ENCODE results near the gene TALDO1.

TALDO1 gene

DNA sequence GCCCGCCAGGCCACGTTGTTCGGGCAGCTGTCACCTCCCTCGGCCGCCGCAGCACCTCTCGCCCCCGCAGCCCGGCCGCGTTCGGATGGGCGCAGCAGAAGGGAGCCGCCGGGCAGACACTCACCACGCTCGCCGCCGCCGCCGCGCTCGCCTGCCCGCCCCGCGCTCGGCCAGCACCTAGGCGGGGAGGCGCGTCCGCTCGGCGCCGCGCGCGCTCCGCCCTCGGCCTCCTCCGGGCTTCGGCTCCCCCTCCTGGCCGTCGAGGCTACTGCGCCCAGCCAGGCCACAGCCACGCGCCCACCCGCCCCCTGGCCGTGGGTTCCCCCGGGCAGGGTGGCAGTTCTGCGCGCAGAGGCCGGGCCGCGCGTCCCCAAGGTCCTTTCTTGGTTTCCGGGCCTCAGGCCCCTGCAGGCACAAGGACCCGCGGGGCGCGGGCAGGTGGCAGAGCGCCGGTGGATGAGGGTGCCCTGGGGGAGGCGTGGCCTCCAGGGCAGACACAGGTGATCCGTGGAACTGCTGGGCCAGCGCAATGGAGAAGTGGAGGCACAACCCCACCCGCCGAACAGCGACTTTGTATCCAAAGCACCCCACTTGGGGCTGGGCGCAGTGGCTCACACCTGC, 50.9 kb downstream of the TALDO1 start, which contains the start of gene SLC25A22:
Gene SLC25A22, minus strand, starts transcription at position 189 of the 621 bp plus-strand sequence. CDS start 3,275 bp downstream, outside the sequence.
- Histone ChIP-seq H3K4me1 (ENCODE audit: insufficient read depth, low read length, poor library complexity, severe bottlenecking) (peaks cover 17% of the 10 kb centered on the region), H3K27me3 (ENCODE audit: insufficient read depth, low read length, poor library complexity, severe bottlenecking) (no peaks in the 10 kb centered on the region), H3K9me2 (replicated peaks; ENCODE audit: low read depth, low read length) (no peaks in the 10 kb centered on the region), H3K9ac (ENCODE audit: low read depth, low read length, poor library complexity, severe bottlenecking) (peak within 1 kb of the TSS; percentile 83), H4K20me1 (ENCODE audit: insufficient read depth, low read length, poor library complexity, severe bottlenecking) (peaks cover 14% of the 10 kb centered on the region), H3F3A (ENCODE audit: low read depth) (peaks cover 3% of the 10 kb centered on the region; the same call in 1 of the 2 replicates), H2AFZ (ENCODE audit: low read length) (peak within 1 kb of the TSS; percentile 55; the same call in 1 of the 2 replicates), H3K79me2 (ENCODE audit: insufficient read depth, low read length) (peaks cover 26% of the 10 kb centered on the region; the same call in 1 of the 2 replicates), H3K4me3 (ENCODE audit: low read length, poor library complexity, severe bottlenecking) (peak within 1 kb of the TSS; percentile 85), H3K36me3 (ENCODE audit: insufficient read depth, low read length) (no peaks in the 10 kb centered on the region), H3K4me2 (ENCODE audit: low read depth, low read length, poor library complexity, severe bottlenecking) (peak within 1 kb of the TSS; percentile 100), H3K9me3 (ENCODE audit: insufficient read depth, low read depth, low read length) (no peaks in the 10 kb centered on the region)
- TF ChIP-seq, protein P1, sequence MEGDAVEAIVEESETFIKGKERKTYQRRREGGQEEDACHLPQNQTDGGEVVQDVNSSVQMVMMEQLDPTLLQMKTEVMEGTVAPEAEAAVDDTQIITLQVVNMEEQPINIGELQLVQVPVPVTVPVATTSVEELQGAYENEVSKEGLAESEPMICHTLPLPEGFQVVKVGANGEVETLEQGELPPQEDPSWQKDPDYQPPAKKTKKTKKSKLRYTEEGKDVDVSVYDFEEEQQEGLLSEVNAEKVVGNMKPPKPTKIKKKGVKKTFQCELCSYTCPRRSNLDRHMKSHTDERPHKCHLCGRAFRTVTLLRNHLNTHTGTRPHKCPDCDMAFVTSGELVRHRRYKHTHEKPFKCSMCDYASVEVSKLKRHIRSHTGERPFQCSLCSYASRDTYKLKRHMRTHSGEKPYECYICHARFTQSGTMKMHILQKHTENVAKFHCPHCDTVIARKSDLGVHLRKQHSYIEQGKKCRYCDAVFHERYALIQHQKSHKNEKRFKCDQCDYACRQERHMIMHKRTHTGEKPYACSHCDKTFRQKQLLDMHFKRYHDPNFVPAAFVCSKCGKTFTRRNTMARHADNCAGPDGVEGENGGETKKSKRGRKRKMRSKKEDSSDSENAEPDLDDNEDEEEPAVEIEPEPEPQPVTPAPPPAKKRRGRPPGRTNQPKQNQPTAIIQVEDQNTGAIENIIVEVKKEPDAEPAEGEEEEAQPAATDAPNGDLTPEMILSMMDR (conservative IDR thresholded peaks at IDR 0.05; ENCODE audit: low read length) = peak; percentile 61
- TF ChIP-seq EZH2phosphoT487 (IDR thresholded peaks at IDR 0.05; ENCODE audit: borderline replicate concordance) = no peak

DNA sequence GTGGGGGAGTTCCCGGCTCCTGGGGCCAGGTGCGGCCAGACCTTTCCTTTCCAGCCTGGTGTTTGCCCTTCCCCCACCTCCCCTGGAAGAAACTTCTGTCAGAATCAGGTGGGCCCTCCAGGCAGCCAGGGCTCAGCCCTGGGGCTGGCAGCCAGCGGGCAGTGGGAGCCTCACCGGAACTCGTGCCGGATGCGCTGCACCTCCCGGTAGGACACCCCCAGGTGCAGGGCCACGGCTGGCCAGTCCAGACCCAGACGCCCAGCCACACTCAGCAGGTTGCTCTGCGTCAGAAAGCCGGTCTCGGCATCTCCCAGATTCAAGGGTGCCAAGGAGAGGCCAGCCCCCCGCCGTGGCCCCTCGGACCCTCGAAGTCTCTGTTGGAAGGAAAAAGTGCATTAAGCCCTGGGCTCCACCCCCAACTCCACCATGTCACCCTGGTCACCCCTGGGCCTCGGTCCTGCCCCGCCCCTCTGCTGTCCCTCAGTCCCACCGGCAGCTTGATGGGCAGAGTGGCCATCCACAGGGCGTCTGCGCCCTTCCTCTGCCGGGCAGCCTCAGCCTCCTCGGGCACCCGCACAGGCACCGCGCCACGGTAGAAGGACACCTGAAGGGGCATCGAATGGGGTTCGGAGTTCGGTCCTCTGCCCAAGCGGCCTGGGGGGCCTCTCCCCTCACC, 52.5 kb downstream of the TALDO1 start:
- TF ChIP-seq EZH2phosphoT487 (IDR thresholded peaks at IDR 0.05; ENCODE audit: borderline replicate concordance) = no peak
- TF ChIP-seq, protein P1 (conservative IDR thresholded peaks at IDR 0.05; ENCODE audit: low read length) = no peak
- H3K4me3 ChIP-seq (ENCODE audit: low read length, poor library complexity, severe bottlenecking) = no peak overlapping the region
- H3K79me2 ChIP-seq (ENCODE audit: insufficient read depth, low read length) = peaks cover 38% of the 10 kb centered on the region; the same call in 1 of the 2 replicates
- no peaks in the 10 kb centered on the region for H3K27me3 ChIP-seq (ENCODE audit: insufficient read depth, low read length, poor library complexity, severe bottlenecking)
- H3K36me3 ChIP-seq (ENCODE audit: insufficient read depth, low read length) = no peaks in the 10 kb centered on the region
- H3K9me3 ChIP-seq (ENCODE audit: insufficient read depth, low read depth, low read length) = no peaks in the 10 kb centered on the region
- peaks cover 26% of the 10 kb centered on the region for H3K4me1 ChIP-seq (ENCODE audit: insufficient read depth, low read length, poor library complexity, severe bottlenecking)
- no peak overlapping the region for H2AFZ ChIP-seq (ENCODE audit: low read length)
- no peak overlapping the region for H3K9ac ChIP-seq (ENCODE audit: low read depth, low read length, poor library complexity, severe bottlenecking)
- no peak overlapping the region for H3K4me2 ChIP-seq (ENCODE audit: low read depth, low read length, poor library complexity, severe bottlenecking)
- peaks cover 21% of the 10 kb centered on the region for H4K20me1 ChIP-seq (ENCODE audit: insufficient read depth, low read length, poor library complexity, severe bottlenecking)
- no peaks in the 10 kb centered on the region for H3K9me2 ChIP-seq (replicated peaks; ENCODE audit: low read depth, low read length)
- peaks cover 3% of the 10 kb centered on the region; the same call in 1 of the 2 replicates for H3F3A ChIP-seq (ENCODE audit: low read depth)

DNA sequence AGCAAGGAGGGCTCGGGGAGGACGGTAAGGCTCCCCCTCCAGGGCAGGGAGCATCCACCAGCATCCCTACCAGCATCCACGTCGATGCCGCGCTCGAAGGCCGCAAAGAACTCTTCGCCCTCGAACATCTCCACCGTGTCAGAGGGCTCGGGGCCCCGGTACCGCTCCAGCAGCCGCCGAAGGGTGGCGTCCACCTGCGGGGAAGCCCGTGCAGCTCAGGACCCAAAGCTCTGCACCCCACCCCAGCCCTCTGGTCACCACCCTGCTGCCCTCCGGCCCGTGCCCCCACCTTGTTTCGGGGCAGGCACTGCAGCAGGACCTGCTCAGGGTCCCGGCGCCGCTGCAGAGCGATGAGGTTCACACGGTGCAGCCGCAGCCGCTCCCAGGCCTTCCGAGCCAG, 53.2 kb downstream of the TALDO1 start:
- no peak overlapping the region for H3K9ac ChIP-seq (ENCODE audit: low read depth, low read length, poor library complexity, severe bottlenecking)
- peaks cover 3% of the 10 kb centered on the region; the same call in 1 of the 2 replicates for H3F3A ChIP-seq (ENCODE audit: low read depth)
- H3K4me3 ChIP-seq (ENCODE audit: low read length, poor library complexity, severe bottlenecking) = no peak overlapping the region
- no peaks in the 10 kb centered on the region for H3K9me3 ChIP-seq (ENCODE audit: insufficient read depth, low read depth, low read length)
- no peaks in the 10 kb centered on the region for H3K27me3 ChIP-seq (ENCODE audit: insufficient read depth, low read length, poor library complexity, severe bottlenecking)
- no peak overlapping the region for H3K4me2 ChIP-seq (ENCODE audit: low read depth, low read length, poor library complexity, severe bottlenecking)
- H2AFZ ChIP-seq (ENCODE audit: low read length) = no peak overlapping the region
- peaks cover 32% of the 10 kb centered on the region; the same call in 1 of the 2 replicates for H3K79me2 ChIP-seq (ENCODE audit: insufficient read depth, low read length)
- peaks cover 21% of the 10 kb centered on the region for H4K20me1 ChIP-seq (ENCODE audit: insufficient read depth, low read length, poor library complexity, severe bottlenecking)
- H3K36me3 ChIP-seq (ENCODE audit: insufficient read depth, low read length) = no peaks in the 10 kb centered on the region
- TF ChIP-seq EZH2phosphoT487 (IDR thresholded peaks at IDR 0.05; ENCODE audit: borderline replicate concordance) = no peak
- TF ChIP-seq, protein P1 (conservative IDR thresholded peaks at IDR 0.05; ENCODE audit: low read length) = no peak
- peaks cover 25% of the 10 kb centered on the region for H3K4me1 ChIP-seq (ENCODE audit: insufficient read depth, low read length, poor library complexity, severe bottlenecking)
- no peaks in the 10 kb centered on the region for H3K9me2 ChIP-seq (replicated peaks; ENCODE audit: low read depth, low read length)

All from Loucy (cell line).